HepG2 (cell line): ENCODE measurements around the gene EYA2. TPM values are rescaled to one million over a fixed set of nuclear protein-coding genes. Genes with fewer than 3 reads are reported as not detected.

Experiments used
- ATAC-seq: fragments of 200-7000 bp; cut with Tn5 transposase; 3 replicates; pipeline ENCODE4 v1.9.1; 2020; ENCODE audit warnings: mild to moderate bottlenecking, moderate library complexity
- BruUV-seq: library from RNA; stranded (reverse); fragments of 400-500 nt; replicated peaks from 2 replicates; lab custom pipeline; 2021; lab: Mats Ljungman, UMichigan
- CTCF ChIA-PET: fragments of 300-600 bp; formaldehyde crosslinking; extraction: SDS; loops from one replicate; lab custom pipeline; 2021; ENCODE audit warnings: low total read pairs, inconsistent platforms, low intra/inter-chr PET ratio; lab: Yijun Ruan, JAX
- POLR2A ChIA-PET: fragments of 350-600 bp; sonication (Branson Sonifier 250); formaldehyde crosslinking; loops from one replicate; lab custom pipeline; 2020; ENCODE audit warnings: antibody characterized with exemption, inconsistent platforms; lab: Yijun Ruan, JAX
- DNase-seq: peaks from one replicate; pipeline ENCODE4 v3.0.0-alpha.2; 2015; ENCODE audit warnings: low spot score
- FAIRE-seq: peaks from 3 replicates; lab custom pipeline; 2011; peaks lifted over from hg19 to GRCh38; lab: Jason Lieb, UNC
- H2AFZ ChIP-seq: one replicate; pipeline ENCODE4 v1.6.1; 2011; ENCODE audit warnings: low read length, inconsistent platforms
- H3K27ac ChIP-seq: fragments of 300-600 bp; 3 replicates; pipeline ENCODE4 v1.8.0; 2011; ENCODE audit warnings: mixed run types, mild to moderate bottlenecking, mixed read lengths, low read length, inconsistent platforms; ENCODE audit not compliant: insufficient read depth; ENCODE audit errors: extremely low read length
- H3K27me3 ChIP-seq, 2 experiments: fragments of 200-600 bp in 1 of 2; 2 replicates in 1 of 2; 3 replicates in 1 of 2; pipeline versions ENCODE4 v1.6.0 to v1.8.0; 2011; ENCODE audit warnings: low read length in 2 of 2, mild to moderate bottlenecking in 2 of 2, moderate library complexity in 2 of 2, inconsistent platforms in 1 of 2; ENCODE audit not compliant: insufficient read depth in 2 of 2, control insufficient read depth in 1 of 2
- H3K36me3 ChIP-seq, 2 experiments: fragments of 200-600 bp in 1 of 2; replicated peaks in 1 of 2; 2 replicates in 1 of 2; 3 replicates in 1 of 2; pipeline versions ENCODE4 v1.5.1 to v1.8.0; 2011; ENCODE audit warnings: low read length in 2 of 2, inconsistent platforms in 1 of 2; ENCODE audit not compliant: insufficient read depth in 2 of 2, control insufficient read depth in 1 of 2
- H3K4me1 ChIP-seq: 2 replicates; pipeline ENCODE4 v1.5.1; 2012; ENCODE audit warnings: low read length, inconsistent platforms; ENCODE audit not compliant: insufficient read depth
- H3K4me2 ChIP-seq: 2 replicates; pipeline ENCODE4 v1.6.0; 2011; ENCODE audit warnings: low read depth, low read length, inconsistent platforms
- H3K4me3 ChIP-seq, 3 experiments: fragments of 200-600 bp in 1 of 3; sonication (generic), shearing (Covaris generic) in 1 of 3; replicated peaks in 1 of 3; 2 replicates each; pipeline ENCODE4 v1.5.1; 2011 to 2016; ENCODE audit warnings: low read length in 3 of 3, inconsistent platforms in 2 of 3, low read depth in 2 of 3, mild to moderate bottlenecking in 2 of 3, control low read depth in 1 of 3, mixed read lengths in 1 of 3; ENCODE audit not compliant: insufficient read depth in 1 of 3
- H3K79me2 ChIP-seq: one replicate; pipeline ENCODE4 v1.6.1; 2011; ENCODE audit warnings: low read length, inconsistent platforms; ENCODE audit not compliant: insufficient read depth
- H3K9ac ChIP-seq: 2 replicates; pipeline ENCODE4 v1.6.0; 2011; ENCODE audit warnings: mild to moderate bottlenecking, low read depth, low read length, inconsistent platforms; ENCODE audit not compliant: insufficient read depth
- H3K9me3 ChIP-seq: 2 replicates; pipeline ENCODE4 v1.5.1; 2012; ENCODE audit warnings: mild to moderate bottlenecking, low read length
- H4K20me1 ChIP-seq: 2 replicates; pipeline ENCODE4 v1.6.0; 2011; ENCODE audit warnings: inconsistent platforms, mild to moderate bottlenecking, low read length, moderate library complexity; ENCODE audit not compliant: insufficient read depth
- ARNT2 ChIP-seq: sonication (generic); formaldehyde crosslinking; IDR thresholded peaks from 2 replicates; pipeline ENCODE4 v1.8.0; 2022; ENCODE audit warnings: mild to moderate bottlenecking, low read depth, missing genetic modification reagents, moderate library complexity
- CBX2 ChIP-seq, 2 experiments: fragments of 200-600 bp in 1 of 2; sonication (generic); formaldehyde crosslinking in 1 of 2; IDR thresholded peaks; 2 replicates each; pipeline versions ENCODE4 v1.7.0 to v1.8.1; 2018 to 2022; ENCODE audit warnings: low read depth in 2 of 2, low read length in 1 of 2, mild to moderate bottlenecking in 1 of 2, missing genetic modification reagents in 1 of 2
- ELF4 ChIP-seq: sonication (generic); formaldehyde crosslinking; IDR thresholded peaks from 2 replicates; pipeline ENCODE4 v1.5.0; 2020; ENCODE audit warnings: missing genetic modification reagents, mild to moderate bottlenecking, moderate library complexity, borderline replicate concordance
- FOXK2 ChIP-seq: fragments of 450-650 bp; IDR thresholded peaks from 2 replicates; pipeline ENCODE4 v1.6.1; 2016
- RXRB ChIP-seq: IDR thresholded peaks from 2 replicates; pipeline ENCODE4 v1.6.1; 2016; ENCODE audit warnings: borderline replicate concordance, missing genetic modification reagents, missing compliant biosample characterization
- ZFP41 ChIP-seq: sonication (generic); formaldehyde crosslinking; IDR thresholded peaks from 2 replicates; pipeline ENCODE4 v1.4.0; 2020; ENCODE audit warnings: mild to moderate bottlenecking, missing genetic modification reagents, borderline replicate concordance
- ZNF775 ChIP-seq: sonication (generic); formaldehyde crosslinking; IDR thresholded peaks from 2 replicates; pipeline ENCODE4 v1.4.0; 2020; ENCODE audit warnings: missing genetic modification reagents, mild to moderate bottlenecking, moderate library complexity, borderline replicate concordance
- WGBS: methylation state at CpG from one replicate; pipeline ENCODE4 v1.1.6; 2017; ENCODE audit warnings: low lambda C conversion rate; 5-methylcytosine and 5-hydroxymethylcytosine counted together
- in situ Hi-C: cut with HindIII; loops from 2 replicates; pipeline ENCODE4 v1.10.0; 2017; ENCODE audit warnings: low pct_unique_long_range_greater_than_20kb; ENCODE audit not compliant: extremely low pct_ligation_motif_present
- intact Hi-C: fragments of 100-400 bp; cut with micrococcal nuclease; formaldehyde crosslinking; loops from one replicate; pipeline ENCODE4 v1.10.0; 2022; ENCODE audit not compliant: unreplicated experiment
- polyA plus RNA-seq, 8 experiments: library from polyadenylated mRNA; depleted of rRNA in 3 of 8; stranded (reverse) in 7 of 8; unstranded in 1 of 8; fragments of >200 nt; fragmentation: Illumina TruSeq in 4 of 8; extraction: Trizol in 4 of 8; gene quantifications; 2 replicates each; pipeline versions ENCODE4 v1.2.1 to v1.2.3, GENCODE V29; 2011 to 2016; ENCODE audit warnings: low read depth in 4 of 8, missing spikeins in 1 of 8, mixed read lengths in 1 of 8; ENCODE audit not compliant: insufficient read depth in 1 of 8
- total RNA-seq, 5 experiments: library from RNA; depleted of rRNA; stranded (reverse); fragments of >200 nt; fragmentation: Illumina TruSeq; extraction: Trizol; gene quantifications; 2 replicates each; pipeline ENCODE4 v1.2.3, GENCODE V29; 2016; ENCODE audit warnings: low read depth in 1 of 5
- TF ChIP-seq, protein P1 (sequence below): sonication (generic); formaldehyde crosslinking; IDR thresholded peaks from 2 replicates; pipeline ENCODE4 v1.5.0; 2020; ENCODE audit warnings: missing genetic modification reagents, mild to moderate bottlenecking, borderline replicate concordance

Gene EYA2
- total and polyA plus RNA-seq, 2 of the 13 experiments (the other 11 are each of a cell fraction or from before 2014, with no cell fraction given) = not detected

DNA sequence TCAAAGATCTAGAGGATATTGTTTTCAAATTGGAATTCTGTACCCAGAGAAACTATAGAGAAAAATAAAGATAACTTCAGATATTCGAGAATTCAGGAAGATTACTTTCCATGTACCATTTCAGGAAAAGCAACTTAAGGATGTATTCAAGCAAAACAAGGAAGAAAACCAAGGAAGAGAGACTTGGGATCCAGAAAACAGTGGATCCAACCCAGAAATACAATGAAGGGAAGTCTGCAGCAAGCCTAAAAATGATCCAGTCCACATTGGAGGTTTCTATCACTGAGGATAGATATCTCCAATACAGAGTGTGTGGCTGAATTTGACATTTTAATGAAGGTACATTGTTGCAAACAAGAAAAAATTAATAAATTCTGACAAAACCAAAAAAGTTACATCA is 201.0 kb downstream of the EYA2 start:
- no TSS peak for BruUV-seq
- H3K4me2 ChIP-seq = no peak overlapping the region
- H4K20me1 ChIP-seq = no peaks in the 10 kb centered on the region
- DNase-seq (no peak), ATAC-seq (no peak), FAIRE-seq (peak; percentile 4)
- WGBS = 0% methylated on average over 1 of the region's 1 CpG
- no peak overlapping the region for H3K27ac ChIP-seq
- TF ChIP-seq ELF4 (CRISPR knock-in tag) (no peak), FOXK2 (no peak), ARNT2 (no peak), ZNF775 (no peak), CBX2 (IDR thresholded peaks at IDR 0.05; ENCODE audit: low read depth, low read length) (no peak), CBX2 (CRISPR knock-in tag; IDR thresholded peaks at IDR 0.05; ENCODE audit: low read depth) (no peak), RXRB (CRISPR knock-in tag) (no peak), ZFP41 (CRISPR knock-in tag) (no peak)
- TF ChIP-seq, protein P1, sequence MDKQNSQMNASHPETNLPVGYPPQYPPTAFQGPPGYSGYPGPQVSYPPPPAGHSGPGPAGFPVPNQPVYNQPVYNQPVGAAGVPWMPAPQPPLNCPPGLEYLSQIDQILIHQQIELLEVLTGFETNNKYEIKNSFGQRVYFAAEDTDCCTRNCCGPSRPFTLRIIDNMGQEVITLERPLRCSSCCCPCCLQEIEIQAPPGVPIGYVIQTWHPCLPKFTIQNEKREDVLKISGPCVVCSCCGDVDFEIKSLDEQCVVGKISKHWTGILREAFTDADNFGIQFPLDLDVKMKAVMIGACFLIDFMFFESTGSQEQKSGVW (CRISPR knock-in tag) = no peak
- ChIA-PET CTCF (no interaction called here), POLR2A (no interaction called here)
- in situ Hi-C loops = no loop called here
- H3K79me2 ChIP-seq = no peaks in the 10 kb centered on the region
- H3K4me1 ChIP-seq = no peaks in the 10 kb centered on the region
- no peak overlapping the region for H2AFZ ChIP-seq
- H3K4me3 ChIP-seq = no peak overlapping the region
- no peak overlapping the region for H3K9ac ChIP-seq
- intact Hi-C loops = no loop called here
- peaks cover 4% of the 10 kb centered on the region; the same call in 1 of the 2 replicates for H3K9me3 ChIP-seq
- H3K36me3 ChIP-seq = no peaks in the 10 kb centered on the region
- H3K27me3 ChIP-seq = peaks cover 10 to 59% of the 10 kb centered on the region in 2 experiments; a peak in 4 of 5 replicates
